Measurements from ENCODE around the gene NQO1. TPM values are rescaled to one million over a fixed set of nuclear protein-coding genes. Genes with fewer than 3 reads are reported as not detected.

NQO1 gene
- total and polyA plus RNA-seq, 12 donors = 5.9 to 37.3 (median 13.1) TPM

- Histone ChIP-seq H3K27me3 (no peaks in the 10 kb centered on the region), H3K4me3 (no peak overlapping the region), H3K27ac (no peak overlapping the region), H3K9me3 (no peaks in the 10 kb centered on the region), H3K36me3 (peaks cover 0 to 99% (median 52%) of the 10 kb centered on the region in 9 donors), H3K4me1 (no peaks in the 10 kb centered on the region)
- DNase-seq = no peak
- TF ChIP-seq CTCF (IDR thresholded peaks at IDR 0.05) = no peak
- ATAC-seq = no peak
- intact Hi-C loops (cut with DNase I) = no loop called here
- 95 to 97% methylated on average over 4 of the region's 4 CpGs for WGBS, 2 donors
These were observed 66.2 kb downstream of the NQO1 start for GRCh38 chr16:69660166-69660565.

Other genes starting within 250 kb of the NQO1 start
- gene NFAT5, start 160.6 kb downstream of the NQO1 start, total RNA-seq = 10 to 100 TPM; 14.6 to 23.7 (median 21.5) TPM
- 1 to 10 TPM; 1.7 to 5.6 TPM for gene NFAT5, start 160.6 kb downstream of the NQO1 start, polyA plus RNA-seq
- gene NOB1, start 28.4 kb upstream of the NQO1 start, total RNA-seq = 10 to 100 TPM; 11.2 to 23.4 (median 15.6) TPM
- gene NOB1, start 28.4 kb upstream of the NQO1 start, polyA plus RNA-seq = 10 to 100 TPM in 1 of 2 donors, 1 to 10 TPM in 1; 5.4 to 23.1 TPM
- 10 to 100 TPM; 19.1 to 31.1 (median 21.2) TPM for gene WWP2, start 35.8 kb upstream of the NQO1 start, total RNA-seq
- 10 to 100 TPM in 1 of 2 donors, 1 to 10 TPM in 1; 9.0 to 13.1 TPM for gene WWP2, start 35.8 kb upstream of the NQO1 start, polyA plus RNA-seq
- under 1 TPM in 8 of 10 donors, not detected in 2; 0.11 to 0.57 (median 0.30) TPM for gene CLEC18A, start 224.8 kb upstream of the NQO1 start, total RNA-seq
- under 1 TPM; 0.30 to 0.59 TPM for gene CLEC18A, start 224.8 kb upstream of the NQO1 start, polyA plus RNA-seq